Measurements from ENCODE around the gene CACNA1B.

Gene CACNA1B

DNA sequence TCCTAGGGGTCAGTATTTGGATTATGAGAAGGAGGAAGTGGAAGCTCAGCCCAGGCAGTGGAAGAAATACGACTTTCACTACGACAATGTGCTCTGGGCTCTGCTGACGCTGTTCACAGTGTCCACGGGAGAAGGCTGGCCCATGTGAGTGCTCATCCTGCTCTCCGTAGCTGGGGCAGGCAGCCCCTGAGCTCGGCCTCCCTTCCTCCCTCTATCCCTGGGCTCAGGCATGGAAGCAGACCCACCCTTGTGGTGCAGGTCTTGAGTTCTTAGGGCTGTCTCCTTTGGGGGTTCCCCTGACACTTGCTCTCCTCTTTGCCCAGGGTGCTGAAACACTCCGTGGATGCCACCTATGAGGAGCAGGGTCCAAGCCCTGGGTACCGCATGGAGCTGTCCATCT, 180.1 kb downstream of the CACNA1B start:
- H3K36me3 Mint-ChIP-seq (ENCODE audit: low read depth), result no peaks in the 10 kb centered on the region

DNA sequence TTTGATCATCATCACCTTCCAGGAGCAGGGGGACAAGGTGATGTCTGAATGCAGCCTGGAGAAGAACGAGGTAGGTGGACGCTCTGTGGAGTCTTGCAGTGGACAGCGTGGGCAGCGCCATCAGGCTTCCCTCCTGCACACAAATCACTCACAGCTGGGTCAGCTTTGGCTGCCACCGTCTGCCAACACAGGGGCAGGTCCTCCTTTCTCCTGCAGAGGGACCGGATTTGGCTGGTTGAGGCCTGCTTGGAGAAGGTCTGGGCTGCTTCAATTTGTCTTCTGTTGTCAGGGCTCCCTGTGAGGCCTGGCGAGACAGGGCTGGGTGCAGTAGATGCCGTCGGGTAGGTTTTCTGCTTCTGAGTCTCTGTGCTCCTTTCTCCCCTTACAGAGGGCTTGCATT, 180.6 kb downstream of the CACNA1B start:
- H3K36me3 Mint-ChIP-seq (ENCODE audit: low read depth), result no peaks in the 10 kb centered on the region
- H3K9me3 Mint-ChIP-seq, result no peaks in the 10 kb centered on the region
- no peak overlapping the region for H3K4me3 Mint-ChIP-seq
- no peaks in the 10 kb centered on the region for H3K4me1 Mint-ChIP-seq
- no peak overlapping the region for H3K27ac Mint-ChIP-seq
- TF ChIP-seq, protein P1, sequence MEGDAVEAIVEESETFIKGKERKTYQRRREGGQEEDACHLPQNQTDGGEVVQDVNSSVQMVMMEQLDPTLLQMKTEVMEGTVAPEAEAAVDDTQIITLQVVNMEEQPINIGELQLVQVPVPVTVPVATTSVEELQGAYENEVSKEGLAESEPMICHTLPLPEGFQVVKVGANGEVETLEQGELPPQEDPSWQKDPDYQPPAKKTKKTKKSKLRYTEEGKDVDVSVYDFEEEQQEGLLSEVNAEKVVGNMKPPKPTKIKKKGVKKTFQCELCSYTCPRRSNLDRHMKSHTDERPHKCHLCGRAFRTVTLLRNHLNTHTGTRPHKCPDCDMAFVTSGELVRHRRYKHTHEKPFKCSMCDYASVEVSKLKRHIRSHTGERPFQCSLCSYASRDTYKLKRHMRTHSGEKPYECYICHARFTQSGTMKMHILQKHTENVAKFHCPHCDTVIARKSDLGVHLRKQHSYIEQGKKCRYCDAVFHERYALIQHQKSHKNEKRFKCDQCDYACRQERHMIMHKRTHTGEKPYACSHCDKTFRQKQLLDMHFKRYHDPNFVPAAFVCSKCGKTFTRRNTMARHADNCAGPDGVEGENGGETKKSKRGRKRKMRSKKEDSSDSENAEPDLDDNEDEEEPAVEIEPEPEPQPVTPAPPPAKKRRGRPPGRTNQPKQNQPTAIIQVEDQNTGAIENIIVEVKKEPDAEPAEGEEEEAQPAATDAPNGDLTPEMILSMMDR (IDR thresholded peaks at IDR 0.05; ENCODE audit: unreplicated experiment in 3 of 3), result no peak
- H3K27me3 Mint-ChIP-seq (ENCODE audit: low read depth), result no peaks in the 10 kb centered on the region

More for the DNA sequence above, 180.1 kb downstream of the CACNA1B start:
- Mint-ChIP-seq H3K4me1 (no peaks in the 10 kb centered on the region), H3K27ac (no peak overlapping the region), H3K27me3 (ENCODE audit: low read depth) (no peaks in the 10 kb centered on the region), H3K4me3 (no peak overlapping the region), H3K9me3 (no peaks in the 10 kb centered on the region)
- TF ChIP-seq, protein P1 (IDR thresholded peaks at IDR 0.05; ENCODE audit: unreplicated experiment in 3 of 3), result no peak

DNA sequence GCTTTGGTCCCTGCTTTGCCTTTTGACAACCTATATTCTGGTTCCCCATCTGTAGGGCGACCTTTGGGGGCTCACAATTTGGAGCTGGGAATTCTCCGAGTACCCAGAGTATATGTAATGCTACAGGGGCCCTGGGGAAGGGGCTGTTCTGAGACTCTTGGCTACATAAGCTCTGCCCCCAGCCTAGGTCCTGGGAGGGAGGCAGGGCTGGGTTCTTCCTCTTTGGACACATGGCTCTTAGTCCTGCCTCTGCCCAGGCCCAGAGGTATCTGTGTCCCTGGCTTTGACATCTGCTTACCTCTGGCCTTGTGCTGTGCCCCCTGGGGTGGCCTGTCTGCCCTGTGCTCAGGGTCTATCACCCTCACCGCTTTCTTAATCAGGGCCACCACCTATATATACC, 181.6 kb downstream of the CACNA1B start:
- Mint-ChIP-seq H3K4me3 (no peak overlapping the region), H3K9me3 (no peaks in the 10 kb centered on the region), H3K27ac (no peak overlapping the region), H3K4me1 (no peaks in the 10 kb centered on the region), H3K36me3 (ENCODE audit: low read depth) (no peaks in the 10 kb centered on the region), H3K27me3 (ENCODE audit: low read depth) (no peaks in the 10 kb centered on the region)
- TF ChIP-seq, protein P1 (IDR thresholded peaks at IDR 0.05; ENCODE audit: unreplicated experiment in 3 of 3), result no peak

DNA sequence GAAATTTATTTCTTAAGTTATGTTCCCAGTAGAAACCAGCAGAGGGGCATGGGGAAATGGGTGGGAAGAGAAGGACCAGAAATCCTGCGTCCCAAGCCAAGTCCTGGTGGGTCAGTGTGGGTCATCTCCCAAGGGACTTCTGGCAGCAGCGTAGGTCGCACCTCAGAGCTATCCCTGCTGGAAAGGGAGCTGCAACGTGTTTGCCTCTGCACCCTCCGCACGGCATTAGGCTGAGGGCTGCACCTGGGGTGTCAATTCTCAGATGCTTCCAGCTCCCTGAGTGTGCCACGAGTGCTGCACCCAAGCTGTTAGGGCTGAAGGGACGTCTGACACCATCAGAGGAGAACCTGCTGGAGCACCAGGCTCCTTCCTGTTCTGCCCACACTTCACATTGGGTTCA, 182.8 kb downstream of the CACNA1B start:
- H3K36me3 Mint-ChIP-seq (ENCODE audit: low read depth), result no peaks in the 10 kb centered on the region

DNA sequence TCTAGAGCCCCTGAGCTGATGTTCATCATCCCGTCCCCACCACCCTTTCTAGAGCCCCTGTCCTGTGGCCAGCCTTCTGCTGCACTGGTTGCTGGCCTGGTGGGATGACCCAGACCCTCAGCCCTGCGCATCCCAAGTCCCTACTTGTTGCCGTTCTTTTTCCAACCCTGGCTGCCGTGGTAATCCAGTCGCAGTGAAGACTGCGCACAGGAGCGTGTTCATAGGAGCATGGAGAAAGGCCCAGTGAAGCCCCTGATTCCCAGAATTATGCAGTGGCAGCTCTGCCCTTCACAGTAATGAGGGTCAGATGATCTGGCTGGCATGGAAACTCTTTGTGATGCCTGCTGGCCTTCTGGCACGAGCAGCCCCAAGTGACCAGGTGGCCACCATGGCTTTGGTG, 183.3 kb downstream of the CACNA1B start:
- peaks cover 4% of the 10 kb centered on the region for H3K27me3 Mint-ChIP-seq (ENCODE audit: low read depth)
- no peaks in the 10 kb centered on the region for H3K36me3 Mint-ChIP-seq (ENCODE audit: low read depth)
- H3K27ac Mint-ChIP-seq, result no peak overlapping the region
- H3K4me1 Mint-ChIP-seq, result no peaks in the 10 kb centered on the region
- H3K9me3 Mint-ChIP-seq, result no peaks in the 10 kb centered on the region
- H3K4me3 Mint-ChIP-seq, result no peak overlapping the region
- TF ChIP-seq, protein P1 (IDR thresholded peaks at IDR 0.05; ENCODE audit: unreplicated experiment in 3 of 3), result no peak

More for the DNA sequence above, 182.8 kb downstream of the CACNA1B start:
- no peak overlapping the region for H3K4me3 Mint-ChIP-seq
- H3K27me3 Mint-ChIP-seq (ENCODE audit: low read depth), result peaks cover 4% of the 10 kb centered on the region
- TF ChIP-seq, protein P1 (IDR thresholded peaks at IDR 0.05; ENCODE audit: unreplicated experiment in 3 of 3), result no peak
- H3K27ac Mint-ChIP-seq, result no peak overlapping the region
- H3K4me1 Mint-ChIP-seq, result no peaks in the 10 kb centered on the region
- no peaks in the 10 kb centered on the region for H3K9me3 Mint-ChIP-seq

DNA sequence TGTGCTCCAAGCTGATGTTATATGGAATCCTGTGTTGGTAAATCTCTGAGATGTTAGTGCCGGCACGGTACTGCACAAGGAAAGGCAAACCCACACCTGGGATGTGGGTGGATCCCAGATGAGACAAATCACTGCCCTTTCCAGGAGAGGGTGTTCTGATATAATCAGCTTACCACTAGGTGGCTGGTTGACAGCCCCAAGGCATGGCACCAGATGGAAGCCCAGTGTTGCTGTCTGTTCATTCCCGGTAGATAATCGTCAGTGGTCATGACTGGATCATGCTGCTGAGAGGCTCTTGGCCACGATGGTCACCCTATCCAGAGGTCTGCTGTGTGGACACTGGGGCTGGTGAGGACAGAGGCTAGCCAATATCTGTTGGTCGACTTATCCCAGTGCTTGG, 184.0 kb downstream of the CACNA1B start:
- TF ChIP-seq, protein P1 (IDR thresholded peaks at IDR 0.05; ENCODE audit: unreplicated experiment in 3 of 3), result no peak
- H3K9me3 Mint-ChIP-seq, result no peaks in the 10 kb centered on the region
- H3K4me3 Mint-ChIP-seq, result no peak overlapping the region
- no peaks in the 10 kb centered on the region for H3K36me3 Mint-ChIP-seq (ENCODE audit: low read depth)
- H3K4me1 Mint-ChIP-seq, result no peaks in the 10 kb centered on the region
- H3K27ac Mint-ChIP-seq, result no peak overlapping the region
- H3K27me3 Mint-ChIP-seq (ENCODE audit: low read depth), result peaks cover 4% of the 10 kb centered on the region
